ENCODE data around the gene PAX8.
A peak's percentile ranks its signal among the peaks of the same experiment; 100 is the strongest.

The PAX8 gene

GRCh38 chr2:113216321-113216720 is 62.4 kb downstream of the PAX8 start:
- Mint-ChIP-seq H3K4me1 (ENCODE audit: low read depth in 2 of 2) (peaks cover 11 to 15% of the 10 kb centered on the region in 2 donors), H3K36me3 (ENCODE audit: insufficient read depth) (no peaks in the 10 kb centered on the region), H3K9me3 (no peaks in the 10 kb centered on the region)

GRCh38 chr2:113215056-113215455 is 63.7 kb downstream of the PAX8 start:
- Mint-ChIP-seq H3K27ac (peak overlapping the region in 1 of 2 donors; percentile 57), H3K27me3 (peaks cover 0 to 12% of the 10 kb centered on the region in 2 donors), H3K36me3 (ENCODE audit: insufficient read depth) (no peaks in the 10 kb centered on the region), H3K4me1 (ENCODE audit: low read depth in 2 of 2) (peaks cover 11 to 15% of the 10 kb centered on the region in 2 donors), H3K9me3 (no peaks in the 10 kb centered on the region), H3K4me3 (no peak overlapping the region)
- ATAC-seq (replicated peaks) (no peak), DNase-seq (no peak)

More at GRCh38 chr2:113216321-113216720, 62.4 kb downstream of the PAX8 start:
- H3K4me3 Mint-ChIP-seq: no peak overlapping the region
- peak overlapping the region in 1 of 2 donors; percentile 44 for H3K27ac Mint-ChIP-seq
- DNase-seq: no peak
- ATAC-seq (replicated peaks): no peak
- H3K27me3 Mint-ChIP-seq: peaks cover 0 to 12% of the 10 kb centered on the region in 2 donors

GRCh38 chr2:113214141-113214540 is 64.6 kb downstream of the PAX8 start:
- H3K27me3 Mint-ChIP-seq: peaks cover 0 to 12% of the 10 kb centered on the region in 2 donors

GRCh38 chr2:113213061-113213930 is 65.4 kb downstream of the PAX8 start:
- ATAC-seq (replicated peaks) (no peak), DNase-seq (no peak)
- Mint-ChIP-seq H3K9me3 (no peaks in the 10 kb centered on the region), H3K27ac (peak overlapping the region in 1 of 2 donors; percentile 2), H3K36me3 (ENCODE audit: insufficient read depth) (no peaks in the 10 kb centered on the region), H3K27me3 (peaks cover 0 to 12% of the 10 kb centered on the region in 2 donors), H3K4me1 (ENCODE audit: low read depth in 2 of 2) (peaks cover 11 to 12% of the 10 kb centered on the region in 2 donors), H3K4me3 (no peak overlapping the region)

More at GRCh38 chr2:113214141-113214540, 64.6 kb downstream of the PAX8 start:
- Mint-ChIP-seq H3K27ac (peak overlapping the region in 1 of 2 donors; percentile 57), H3K4me1 (ENCODE audit: low read depth in 2 of 2) (peaks cover 11 to 15% of the 10 kb centered on the region in 2 donors), H3K36me3 (ENCODE audit: insufficient read depth) (no peaks in the 10 kb centered on the region), H3K4me3 (no peak overlapping the region), H3K9me3 (no peaks in the 10 kb centered on the region)
- DNase-seq: no peak
- ATAC-seq (replicated peaks): no peak

GRCh38 chr2:113212245-113213060 is 66.3 kb downstream of the PAX8 start:
- no peak overlapping the region for H3K4me3 Mint-ChIP-seq
- H3K27ac Mint-ChIP-seq: no peak overlapping the region
- H3K4me1 Mint-ChIP-seq (ENCODE audit: low read depth in 2 of 2): peaks cover 7 to 8% of the 10 kb centered on the region in 2 donors
- no peaks in the 10 kb centered on the region for H3K9me3 Mint-ChIP-seq
- no peaks in the 10 kb centered on the region for H3K36me3 Mint-ChIP-seq (ENCODE audit: insufficient read depth)
- peaks cover 0 to 12% of the 10 kb centered on the region in 2 donors for H3K27me3 Mint-ChIP-seq
- no peak for ATAC-seq (replicated peaks)
- no peak for DNase-seq

- H3K36me3 Mint-ChIP-seq (ENCODE audit: insufficient read depth): no peaks in the 10 kb centered on the region
- H3K27ac Mint-ChIP-seq: peak overlapping the region in 1 of 2 donors; percentile 81
- H3K27me3 Mint-ChIP-seq: peaks cover 0 to 12% of the 10 kb centered on the region in 2 donors
- H3K4me1 Mint-ChIP-seq (ENCODE audit: low read depth in 2 of 2): peaks cover 1 to 3% of the 10 kb centered on the region in 2 donors
- no peak overlapping the region for H3K4me3 Mint-ChIP-seq
- DNase-seq: no peak
- ATAC-seq (replicated peaks): no peak
- no peaks in the 10 kb centered on the region for H3K9me3 Mint-ChIP-seq
Measured at GRCh38 chr2:113211226-113212105, 67.3 kb downstream of the PAX8 start.

- Mint-ChIP-seq H3K4me1 (ENCODE audit: low read depth in 2 of 2) (peaks cover 2 to 12% of the 10 kb centered on the region in 2 donors), H3K4me3 (no peak overlapping the region), H3K27me3 (peaks cover 0 to 12% of the 10 kb centered on the region in 2 donors), H3K9me3 (no peaks in the 10 kb centered on the region), H3K36me3 (ENCODE audit: insufficient read depth) (no peaks in the 10 kb centered on the region), H3K27ac (peak overlapping the region in 1 of 2 donors; percentile 81)
- DNase-seq (no peak), ATAC-seq (replicated peaks) (no peak)
Measured at GRCh38 chr2:113209646-113210171, 69.0 kb downstream of the PAX8 start.

GRCh38 chr2:113209011-113209645 is 69.6 kb downstream of the PAX8 start:
- Mint-ChIP-seq H3K4me1 (ENCODE audit: low read depth in 2 of 2) (peaks cover 8 to 18% of the 10 kb centered on the region in 2 donors), H3K36me3 (ENCODE audit: insufficient read depth) (no peaks in the 10 kb centered on the region), H3K27ac (peak overlapping the region in 1 of 2 donors; percentile 81), H3K4me3 (no peak overlapping the region), H3K27me3 (peaks cover 0 to 12% of the 10 kb centered on the region in 2 donors), H3K9me3 (no peaks in the 10 kb centered on the region)
- DNase-seq: no peak
- no peak for ATAC-seq (replicated peaks)

GRCh38 chr2:113208396-113208795 is 70.3 kb downstream of the PAX8 start:
- DNase-seq: no peak
- Mint-ChIP-seq H3K9me3 (no peaks in the 10 kb centered on the region), H3K36me3 (ENCODE audit: insufficient read depth) (no peaks in the 10 kb centered on the region), H3K27ac (peak overlapping the region in 1 of 2 donors; percentile 54), H3K27me3 (peaks cover 0 to 9% of the 10 kb centered on the region in 2 donors), H3K4me1 (ENCODE audit: low read depth in 2 of 2) (peaks cover 12 to 24% of the 10 kb centered on the region in 2 donors), H3K4me3 (no peak overlapping the region)
- no peak for ATAC-seq (replicated peaks)

- ATAC-seq (replicated peaks) (no peak), DNase-seq (no peak)
- Mint-ChIP-seq H3K4me3 (no peak overlapping the region), H3K27ac (peak overlapping the region in 1 of 2 donors; percentile 68), H3K36me3 (ENCODE audit: insufficient read depth) (peaks cover 6% of the 10 kb centered on the region), H3K4me1 (ENCODE audit: low read depth in 2 of 2) (peaks cover 18 to 24% of the 10 kb centered on the region in 2 donors), H3K27me3 (no peaks in the 10 kb centered on the region), H3K9me3 (no peaks in the 10 kb centered on the region)
Measured at GRCh38 chr2:113207021-113207420, 71.7 kb downstream of the PAX8 start.

GRCh38 chr2:113206251-113206650 is 72.5 kb downstream of the PAX8 start:
- Mint-ChIP-seq H3K27ac (peak overlapping the region; percentile 60 to 81), H3K27me3 (no peaks in the 10 kb centered on the region)

GRCh38 chr2:113203901-113204519 is 74.7 kb downstream of the PAX8 start:
- Mint-ChIP-seq H3K4me3 (peak overlapping the region in 1 of 2 donors; percentile 36), H3K4me1 (ENCODE audit: low read depth in 2 of 2) (peaks cover 21 to 24% of the 10 kb centered on the region in 2 donors), H3K9me3 (no peaks in the 10 kb centered on the region), H3K36me3 (ENCODE audit: insufficient read depth) (peaks cover 30% of the 10 kb centered on the region), H3K27ac (peak overlapping the region; percentile 72 to 88), H3K27me3 (no peaks in the 10 kb centered on the region)
- DNase-seq: peak; percentile 65 to 76 (median 70)
- peak; percentile 93 for ATAC-seq (replicated peaks)

More at GRCh38 chr2:113206251-113206650, 72.5 kb downstream of the PAX8 start:
- peaks cover 10% of the 10 kb centered on the region for H3K36me3 Mint-ChIP-seq (ENCODE audit: insufficient read depth)
- no peak for DNase-seq
- ATAC-seq (replicated peaks): no peak
- no peak overlapping the region for H3K4me3 Mint-ChIP-seq
- H3K9me3 Mint-ChIP-seq: no peaks in the 10 kb centered on the region
- peaks cover 18 to 24% of the 10 kb centered on the region in 2 donors for H3K4me1 Mint-ChIP-seq (ENCODE audit: low read depth in 2 of 2)
